ENCODE results near the gene GPR87. TPM values are rescaled to one million over a fixed set of nuclear protein-coding genes. Genes with fewer than 3 reads are reported as not detected.

Gene GPR87
- total RNA-seq, 1 donor from 2014 or later = not detected

- no peak overlapping the region for H3K9ac ChIP-seq (ENCODE audit: low read depth in 1 of 3, low read length in 3 of 3)
- no peak overlapping the region for H3K27ac ChIP-seq (ENCODE audit: low read depth, low read length)
Measured at GRCh38 chr3:151318991-151319390, 2.4 kb upstream of the GPR87 start.

GRCh38 chr3:151318313-151318712, 1.7 kb upstream of the GPR87 start:
- Histone ChIP-seq H3K27ac (ENCODE audit: low read depth, low read length) (no peak overlapping the region), H3K9me3 (ENCODE audit: control insufficient read depth in 3 of 3, low read length in 3 of 3) (no peaks in the 10 kb centered on the region), H3K36me3 (ENCODE audit: control insufficient read depth in 3 of 3, insufficient read depth in 3 of 3, low read length in 3 of 3) (no peaks in the 10 kb centered on the region), H3K27me3 (ENCODE audit: control insufficient read depth in 3 of 3, insufficient read depth in 3 of 3, low read length in 3 of 3) (no peaks in the 10 kb centered on the region), H3K4me3 (ENCODE audit: low read length in 3 of 3) (no peak overlapping the region), H3K4me1 (ENCODE audit: control insufficient read depth in 3 of 3, insufficient read depth in 3 of 3, low read length in 3 of 3) (no peaks in the 10 kb centered on the region), H3K9ac (ENCODE audit: low read depth in 1 of 3, low read length in 3 of 3) (no peak overlapping the region)

More at GRCh38 chr3:151318991-151319390, 2.4 kb upstream of the GPR87 start:
- H3K4me1 ChIP-seq (ENCODE audit: control insufficient read depth in 3 of 3, insufficient read depth in 3 of 3, low read length in 3 of 3) = no peaks in the 10 kb centered on the region
- no peaks in the 10 kb centered on the region for H3K9me3 ChIP-seq (ENCODE audit: control insufficient read depth in 3 of 3, low read length in 3 of 3)
- no peaks in the 10 kb centered on the region for H3K27me3 ChIP-seq (ENCODE audit: control insufficient read depth in 3 of 3, insufficient read depth in 3 of 3, low read length in 3 of 3)
- H3K4me3 ChIP-seq (ENCODE audit: low read length in 3 of 3) = no peak overlapping the region
- no peaks in the 10 kb centered on the region for H3K36me3 ChIP-seq (ENCODE audit: control insufficient read depth in 3 of 3, insufficient read depth in 3 of 3, low read length in 3 of 3)

GRCh38 chr3:151315846-151316245, 774 bp downstream of the GPR87 start:
- no peak overlapping the region for H3K4me3 ChIP-seq (ENCODE audit: low read length in 3 of 3)
- H3K27me3 ChIP-seq (ENCODE audit: control insufficient read depth in 3 of 3, insufficient read depth in 3 of 3, low read length in 3 of 3) = no peaks in the 10 kb centered on the region
- H3K27ac ChIP-seq (ENCODE audit: low read depth, low read length) = no peak overlapping the region
- H3K9ac ChIP-seq (ENCODE audit: low read depth in 1 of 3, low read length in 3 of 3) = no peak overlapping the region
- no peaks in the 10 kb centered on the region for H3K9me3 ChIP-seq (ENCODE audit: control insufficient read depth in 3 of 3, low read length in 3 of 3)
- H3K36me3 ChIP-seq (ENCODE audit: control insufficient read depth in 3 of 3, insufficient read depth in 3 of 3, low read length in 3 of 3) = no peaks in the 10 kb centered on the region
- no peaks in the 10 kb centered on the region for H3K4me1 ChIP-seq (ENCODE audit: control insufficient read depth in 3 of 3, insufficient read depth in 3 of 3, low read length in 3 of 3)

DNA sequence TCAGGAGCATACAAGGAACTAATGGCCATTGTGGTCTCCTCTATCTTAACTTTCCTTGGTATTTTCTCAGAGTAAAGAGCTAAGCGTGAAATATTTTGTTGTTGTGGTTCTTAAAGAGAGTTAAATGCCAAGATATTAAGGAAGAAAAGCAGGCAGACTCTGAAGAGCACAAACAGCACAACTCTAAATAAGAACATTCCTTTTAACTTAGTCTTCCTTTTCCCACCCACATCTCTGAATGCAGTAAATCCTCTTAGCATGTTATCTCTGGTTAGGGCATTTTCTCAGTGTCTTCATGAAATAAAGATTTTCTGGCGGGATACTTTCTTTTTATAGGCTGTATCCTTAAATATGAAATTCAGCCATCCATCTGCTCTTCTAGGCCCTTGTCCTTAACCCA, 1.5 kb downstream of the GPR87 start:
- Histone ChIP-seq H3K4me1 (ENCODE audit: control insufficient read depth in 3 of 3, insufficient read depth in 3 of 3, low read length in 3 of 3) (no peaks in the 10 kb centered on the region), H3K9me3 (ENCODE audit: control insufficient read depth in 3 of 3, low read length in 3 of 3) (no peaks in the 10 kb centered on the region), H3K9ac (ENCODE audit: low read depth in 1 of 3, low read length in 3 of 3) (no peak overlapping the region), H3K4me3 (ENCODE audit: low read length in 3 of 3) (no peak overlapping the region), H3K36me3 (ENCODE audit: control insufficient read depth in 3 of 3, insufficient read depth in 3 of 3, low read length in 3 of 3) (no peaks in the 10 kb centered on the region), H3K27me3 (ENCODE audit: control insufficient read depth in 3 of 3, insufficient read depth in 3 of 3, low read length in 3 of 3) (no peaks in the 10 kb centered on the region), H3K27ac (ENCODE audit: low read depth, low read length) (no peak overlapping the region)

- H3K27me3 ChIP-seq (ENCODE audit: control insufficient read depth in 3 of 3, insufficient read depth in 3 of 3, low read length in 3 of 3) = no peaks in the 10 kb centered on the region
- H3K36me3 ChIP-seq (ENCODE audit: control insufficient read depth in 3 of 3, insufficient read depth in 3 of 3, low read length in 3 of 3) = no peaks in the 10 kb centered on the region
- H3K4me3 ChIP-seq (ENCODE audit: low read length in 3 of 3) = no peak overlapping the region
- no peaks in the 10 kb centered on the region for H3K4me1 ChIP-seq (ENCODE audit: control insufficient read depth in 3 of 3, insufficient read depth in 3 of 3, low read length in 3 of 3)
- no peak overlapping the region for H3K9ac ChIP-seq (ENCODE audit: low read depth in 1 of 3, low read length in 3 of 3)
- H3K27ac ChIP-seq (ENCODE audit: low read depth, low read length) = no peak overlapping the region
- no peaks in the 10 kb centered on the region for H3K9me3 ChIP-seq (ENCODE audit: control insufficient read depth in 3 of 3, low read length in 3 of 3)
Measured at GRCh38 chr3:151314593-151314992, 2.0 kb downstream of the GPR87 start.

DNA sequence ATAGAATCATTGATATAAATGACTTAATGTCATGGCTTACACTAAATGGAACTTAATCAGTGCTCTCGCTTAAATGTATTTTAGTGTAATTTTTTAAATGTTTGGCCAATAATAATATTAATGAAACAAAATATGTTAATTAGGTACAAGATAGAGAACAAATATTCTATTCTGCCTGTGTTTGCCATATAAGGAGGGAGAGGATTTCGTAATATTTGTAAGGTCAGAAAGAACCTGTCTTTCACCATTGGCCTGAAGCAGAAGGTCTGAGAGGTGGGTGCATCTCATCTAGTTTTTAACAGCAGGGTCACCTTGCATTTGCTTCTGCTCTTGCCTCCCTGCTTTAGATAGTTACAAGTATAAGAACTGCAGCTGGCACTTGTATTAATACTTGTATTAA, 2.5 kb downstream of the GPR87 start:
- no peak overlapping the region for H3K9ac ChIP-seq (ENCODE audit: low read depth in 1 of 3, low read length in 3 of 3)
- no peaks in the 10 kb centered on the region for H3K36me3 ChIP-seq (ENCODE audit: control insufficient read depth in 3 of 3, insufficient read depth in 3 of 3, low read length in 3 of 3)
- no peak overlapping the region for H3K27ac ChIP-seq (ENCODE audit: low read depth, low read length)
- H3K9me3 ChIP-seq (ENCODE audit: control insufficient read depth in 3 of 3, low read length in 3 of 3) = no peaks in the 10 kb centered on the region
- no peak overlapping the region for H3K4me3 ChIP-seq (ENCODE audit: low read length in 3 of 3)
- H3K27me3 ChIP-seq (ENCODE audit: control insufficient read depth in 3 of 3, insufficient read depth in 3 of 3, low read length in 3 of 3) = no peaks in the 10 kb centered on the region
- H3K4me1 ChIP-seq (ENCODE audit: control insufficient read depth in 3 of 3, insufficient read depth in 3 of 3, low read length in 3 of 3) = no peaks in the 10 kb centered on the region

DNA sequence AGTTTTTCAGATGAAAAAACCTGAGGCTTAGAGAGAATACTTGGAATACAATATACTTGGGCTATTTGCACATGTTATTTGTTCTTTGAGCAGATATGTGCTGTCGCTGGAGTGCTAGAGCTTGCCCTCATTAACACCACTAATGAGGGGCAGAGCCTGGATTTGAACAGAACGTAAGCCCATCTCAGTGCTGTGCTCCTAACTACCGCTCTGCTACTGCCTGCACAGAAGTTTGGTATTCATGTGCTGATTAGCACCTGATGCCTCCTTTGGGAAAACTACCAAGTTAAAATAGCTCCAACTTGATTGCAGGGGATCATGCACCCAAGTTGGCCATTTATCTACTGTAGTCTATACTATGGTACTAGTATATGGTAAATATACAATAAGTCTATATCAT, 3.6 kb downstream of the GPR87 start:
- Histone ChIP-seq H3K9me3 (ENCODE audit: control insufficient read depth in 3 of 3, low read length in 3 of 3) (no peaks in the 10 kb centered on the region), H3K27ac (ENCODE audit: low read depth, low read length) (no peak overlapping the region), H3K27me3 (ENCODE audit: control insufficient read depth in 3 of 3, insufficient read depth in 3 of 3, low read length in 3 of 3) (no peaks in the 10 kb centered on the region), H3K36me3 (ENCODE audit: control insufficient read depth in 3 of 3, insufficient read depth in 3 of 3, low read length in 3 of 3) (no peaks in the 10 kb centered on the region), H3K9ac (ENCODE audit: low read depth in 1 of 3, low read length in 3 of 3) (no peak overlapping the region), H3K4me1 (ENCODE audit: control insufficient read depth in 3 of 3, insufficient read depth in 3 of 3, low read length in 3 of 3) (no peaks in the 10 kb centered on the region), H3K4me3 (ENCODE audit: low read length in 3 of 3) (no peak overlapping the region)

DNA sequence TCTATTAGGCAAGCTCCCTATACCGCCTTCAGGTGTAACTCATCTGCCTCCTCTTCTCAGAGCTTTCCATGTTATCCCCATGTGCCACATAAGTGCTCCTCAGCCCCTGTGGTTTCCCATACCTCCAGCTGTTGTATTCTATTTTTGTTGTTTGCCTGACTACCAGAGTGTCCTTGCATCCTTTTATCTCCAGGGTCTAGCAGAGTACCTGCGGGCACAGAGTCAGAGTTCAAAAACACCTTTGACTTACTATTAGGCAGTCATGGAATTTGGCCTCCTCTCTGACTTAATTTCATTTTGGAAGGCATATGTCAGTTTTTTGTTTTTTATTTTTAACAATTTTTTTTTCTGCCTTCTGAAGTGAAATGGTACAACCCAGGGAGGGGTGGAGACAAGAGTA, 7.1 kb downstream of the GPR87 start:
- H3K4me1 ChIP-seq (ENCODE audit: control insufficient read depth in 3 of 3, insufficient read depth in 3 of 3, low read length in 3 of 3) = peaks cover 0 to 2% (median 0%) of the 10 kb centered on the region in 3 donors
- H3K9me3 ChIP-seq (ENCODE audit: control insufficient read depth in 3 of 3, low read length in 3 of 3) = no peaks in the 10 kb centered on the region
- no peaks in the 10 kb centered on the region for H3K27me3 ChIP-seq (ENCODE audit: control insufficient read depth in 3 of 3, insufficient read depth in 3 of 3, low read length in 3 of 3)
- no peak overlapping the region for H3K27ac ChIP-seq (ENCODE audit: low read depth, low read length)
- H3K4me3 ChIP-seq (ENCODE audit: low read length in 3 of 3) = no peak overlapping the region
- no peaks in the 10 kb centered on the region for H3K36me3 ChIP-seq (ENCODE audit: control insufficient read depth in 3 of 3, insufficient read depth in 3 of 3, low read length in 3 of 3)
- no peak overlapping the region for H3K9ac ChIP-seq (ENCODE audit: low read depth in 1 of 3, low read length in 3 of 3)

DNA sequence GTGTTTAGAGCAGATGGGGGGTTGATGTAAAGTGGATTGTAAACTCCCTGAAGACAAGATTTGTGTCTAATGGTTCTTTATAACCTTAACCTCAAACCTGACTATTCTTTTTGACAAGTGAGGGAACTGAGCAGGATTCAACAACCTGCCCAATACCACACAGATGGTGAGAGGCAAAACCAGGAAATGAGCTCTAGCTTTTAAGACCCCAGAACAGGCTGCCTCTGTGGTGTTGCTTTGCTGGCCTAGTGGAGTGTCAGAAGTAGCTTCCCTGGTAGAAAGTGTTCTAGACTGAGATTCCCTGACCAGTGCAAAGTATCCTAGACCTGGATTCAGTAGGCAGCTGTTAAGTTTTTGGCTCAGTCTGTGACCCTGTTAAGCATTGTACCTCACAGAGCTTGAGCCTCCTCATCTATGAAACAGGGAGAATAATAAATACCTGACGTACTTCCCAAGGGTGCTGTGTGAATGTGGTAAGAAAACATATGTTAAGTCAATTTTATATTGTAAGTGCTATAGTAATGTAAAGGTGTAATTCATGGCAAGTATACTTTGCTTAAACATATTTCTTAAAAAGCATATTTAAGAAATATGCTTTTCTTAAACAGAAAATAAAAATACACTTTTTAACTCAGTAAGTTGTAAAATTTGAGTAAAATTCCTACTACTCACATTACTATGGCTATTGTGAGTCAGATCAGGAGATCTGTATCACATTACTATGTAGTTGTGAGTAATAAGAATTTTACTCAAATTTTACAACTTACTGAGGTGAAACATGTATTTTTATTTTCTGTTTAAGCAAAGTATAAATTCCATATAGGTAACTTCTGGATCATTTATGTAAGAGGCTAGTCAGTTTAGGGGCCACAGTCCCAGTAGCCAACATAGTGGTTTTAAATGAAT, 8.8 kb downstream of the GPR87 start:
- H3K27ac ChIP-seq (ENCODE audit: low read depth, low read length) = no peak overlapping the region
- peaks cover 0 to 2% (median 0%) of the 10 kb centered on the region in 3 donors for H3K4me1 ChIP-seq (ENCODE audit: control insufficient read depth in 3 of 3, insufficient read depth in 3 of 3, low read length in 3 of 3)
- H3K9me3 ChIP-seq (ENCODE audit: control insufficient read depth in 3 of 3, low read length in 3 of 3) = no peaks in the 10 kb centered on the region
- H3K36me3 ChIP-seq (ENCODE audit: control insufficient read depth in 3 of 3, insufficient read depth in 3 of 3, low read length in 3 of 3) = no peaks in the 10 kb centered on the region
- H3K9ac ChIP-seq (ENCODE audit: low read depth in 1 of 3, low read length in 3 of 3) = no peak overlapping the region
- no peaks in the 10 kb centered on the region for H3K27me3 ChIP-seq (ENCODE audit: control insufficient read depth in 3 of 3, insufficient read depth in 3 of 3, low read length in 3 of 3)
- no peak overlapping the region for H3K4me3 ChIP-seq (ENCODE audit: low read length in 3 of 3)

DNA sequence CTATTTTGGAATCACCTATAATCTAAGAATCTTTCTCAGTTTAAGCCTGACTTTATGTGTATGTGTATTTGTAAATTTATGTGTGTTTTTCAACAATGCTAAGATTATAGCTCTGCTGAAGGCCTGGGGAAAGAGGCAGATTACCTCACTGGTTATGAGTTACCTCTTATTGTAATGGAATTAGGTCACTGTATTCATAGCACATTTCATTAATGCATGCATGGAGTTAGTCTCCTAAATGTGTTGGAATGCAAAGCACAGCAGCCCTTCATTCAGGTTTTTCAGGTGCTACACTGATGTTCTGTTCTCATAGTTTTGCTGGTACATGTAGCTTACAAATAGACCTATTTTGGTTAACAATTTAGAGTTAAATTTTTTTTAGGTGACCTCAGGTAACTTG, 9.5 kb downstream of the GPR87 start:
- no peaks in the 10 kb centered on the region for H3K27me3 ChIP-seq (ENCODE audit: control insufficient read depth in 3 of 3, insufficient read depth in 3 of 3, low read length in 3 of 3)
- no peak overlapping the region for H3K4me3 ChIP-seq (ENCODE audit: low read length in 3 of 3)
- H3K9me3 ChIP-seq (ENCODE audit: control insufficient read depth in 3 of 3, low read length in 3 of 3) = no peaks in the 10 kb centered on the region
- no peaks in the 10 kb centered on the region for H3K36me3 ChIP-seq (ENCODE audit: control insufficient read depth in 3 of 3, insufficient read depth in 3 of 3, low read length in 3 of 3)
- no peak overlapping the region for H3K9ac ChIP-seq (ENCODE audit: low read depth in 1 of 3, low read length in 3 of 3)
- H3K4me1 ChIP-seq (ENCODE audit: control insufficient read depth in 3 of 3, insufficient read depth in 3 of 3, low read length in 3 of 3) = peaks cover 0 to 2% (median 0%) of the 10 kb centered on the region in 3 donors
- no peak overlapping the region for H3K27ac ChIP-seq (ENCODE audit: low read depth, low read length)

Measured in skeletal muscle tissue (tissue), 4 donors.